ENCODE measurements around the gene EFHC2.

The EFHC2 gene

DNA sequence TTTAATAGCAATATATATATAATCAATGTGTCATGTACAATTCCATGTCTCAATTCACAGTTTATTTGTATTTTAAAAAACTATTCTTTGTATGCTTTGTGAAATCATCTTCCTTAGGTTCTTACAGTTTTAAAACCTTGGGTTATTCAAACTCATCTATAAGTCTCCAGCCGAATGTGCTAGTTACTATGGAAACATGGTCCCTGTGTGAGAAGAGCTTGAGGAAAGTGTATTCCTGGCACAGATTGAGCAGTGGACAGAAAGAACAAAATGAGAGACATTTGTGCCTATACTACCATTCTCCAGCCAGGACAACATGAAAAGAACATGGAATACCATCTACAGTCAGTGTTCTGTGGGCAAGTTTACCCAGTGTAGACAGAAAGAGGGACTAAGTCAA lies 103.4 kb downstream of the EFHC2 start:
- in situ Hi-C loops (cut with MboI; ENCODE audit: low pct_unique_long_range_greater_than_20kb, low sequenced_read_pairs, unreplicated experiment), result no loop called here
- TF ChIP-seq, protein P1, sequence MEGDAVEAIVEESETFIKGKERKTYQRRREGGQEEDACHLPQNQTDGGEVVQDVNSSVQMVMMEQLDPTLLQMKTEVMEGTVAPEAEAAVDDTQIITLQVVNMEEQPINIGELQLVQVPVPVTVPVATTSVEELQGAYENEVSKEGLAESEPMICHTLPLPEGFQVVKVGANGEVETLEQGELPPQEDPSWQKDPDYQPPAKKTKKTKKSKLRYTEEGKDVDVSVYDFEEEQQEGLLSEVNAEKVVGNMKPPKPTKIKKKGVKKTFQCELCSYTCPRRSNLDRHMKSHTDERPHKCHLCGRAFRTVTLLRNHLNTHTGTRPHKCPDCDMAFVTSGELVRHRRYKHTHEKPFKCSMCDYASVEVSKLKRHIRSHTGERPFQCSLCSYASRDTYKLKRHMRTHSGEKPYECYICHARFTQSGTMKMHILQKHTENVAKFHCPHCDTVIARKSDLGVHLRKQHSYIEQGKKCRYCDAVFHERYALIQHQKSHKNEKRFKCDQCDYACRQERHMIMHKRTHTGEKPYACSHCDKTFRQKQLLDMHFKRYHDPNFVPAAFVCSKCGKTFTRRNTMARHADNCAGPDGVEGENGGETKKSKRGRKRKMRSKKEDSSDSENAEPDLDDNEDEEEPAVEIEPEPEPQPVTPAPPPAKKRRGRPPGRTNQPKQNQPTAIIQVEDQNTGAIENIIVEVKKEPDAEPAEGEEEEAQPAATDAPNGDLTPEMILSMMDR (IDR thresholded peaks at IDR 0.05; ENCODE audit: extremely low read depth, insufficient read depth, missing control alignments), result no peak
- DNase-seq (ENCODE audit: low spot score), result no peak

DNA sequence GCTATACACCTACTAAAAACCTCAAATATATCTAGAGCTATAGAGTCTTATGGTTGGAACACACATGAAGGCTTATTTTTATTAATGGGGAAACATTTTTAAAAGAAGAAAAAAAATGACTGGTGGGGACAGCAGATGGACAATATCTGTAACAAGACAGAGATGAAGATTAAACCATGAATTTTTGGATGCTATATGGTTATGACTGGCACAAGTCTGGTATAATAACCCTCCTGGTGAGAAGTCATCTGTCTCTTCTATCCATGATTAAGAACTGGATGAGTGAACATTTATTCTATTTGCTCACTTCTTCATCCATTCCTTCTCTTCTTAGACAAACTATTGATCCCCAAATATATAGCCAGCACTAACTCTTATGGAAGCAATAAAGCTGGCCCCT lies 104.4 kb downstream of the EFHC2 start:
- TF ChIP-seq, protein P1 (IDR thresholded peaks at IDR 0.05; ENCODE audit: extremely low read depth, insufficient read depth, missing control alignments), result no peak
- in situ Hi-C loops (cut with MboI; ENCODE audit: low pct_unique_long_range_greater_than_20kb, low sequenced_read_pairs, unreplicated experiment), result no loop called here
- no peak for DNase-seq (ENCODE audit: low spot score)

DNA sequence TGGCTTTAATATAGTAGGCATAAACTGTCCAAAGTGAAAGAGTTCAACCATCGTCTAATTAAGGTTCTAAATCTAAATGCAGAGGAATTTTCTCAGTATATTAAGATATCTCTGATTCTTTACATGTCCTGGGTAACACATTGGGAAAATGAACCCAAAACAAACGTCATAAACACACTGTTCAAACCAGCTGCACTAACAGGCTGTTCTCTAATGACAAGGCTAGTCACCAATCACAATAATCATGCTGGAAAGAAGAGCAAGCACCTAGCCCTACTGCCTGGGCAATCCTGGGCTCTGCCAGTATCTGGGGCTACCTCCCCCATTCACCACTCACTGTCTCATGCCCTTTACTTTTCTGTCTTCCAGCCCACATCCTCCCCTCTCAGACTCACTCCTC lies 107.9 kb downstream of the EFHC2 start:
- DNase-seq (ENCODE audit: low spot score), result no peak
- in situ Hi-C loops (cut with MboI; ENCODE audit: low pct_unique_long_range_greater_than_20kb, low sequenced_read_pairs, unreplicated experiment), result no loop called here
- TF ChIP-seq, protein P1 (IDR thresholded peaks at IDR 0.05; ENCODE audit: extremely low read depth, insufficient read depth, missing control alignments), result no peak

DNA sequence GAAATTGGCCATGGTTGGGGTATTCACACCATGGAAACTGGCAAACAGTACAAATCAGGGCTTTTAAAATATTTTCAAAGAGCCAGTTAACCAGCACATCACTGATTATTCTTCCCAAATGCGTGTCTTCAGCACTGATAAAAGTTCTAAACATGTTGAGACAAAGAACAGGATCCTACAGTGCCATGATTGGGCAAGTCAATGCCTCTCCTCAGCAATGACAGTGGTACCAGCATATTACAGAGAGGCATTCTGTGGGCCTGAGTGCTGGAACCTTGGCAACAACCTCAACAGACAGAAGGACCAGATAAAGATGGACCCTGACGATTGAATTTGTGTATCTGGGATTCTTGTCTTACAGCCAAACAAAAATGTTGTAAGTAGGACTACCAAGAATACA lies 108.9 kb downstream of the EFHC2 start:
- TF ChIP-seq, protein P1 (IDR thresholded peaks at IDR 0.05; ENCODE audit: extremely low read depth, insufficient read depth, missing control alignments), result no peak
- no peak for DNase-seq (ENCODE audit: low spot score)
- in situ Hi-C loops (cut with MboI; ENCODE audit: low pct_unique_long_range_greater_than_20kb, low sequenced_read_pairs, unreplicated experiment), result no loop called here

DNA sequence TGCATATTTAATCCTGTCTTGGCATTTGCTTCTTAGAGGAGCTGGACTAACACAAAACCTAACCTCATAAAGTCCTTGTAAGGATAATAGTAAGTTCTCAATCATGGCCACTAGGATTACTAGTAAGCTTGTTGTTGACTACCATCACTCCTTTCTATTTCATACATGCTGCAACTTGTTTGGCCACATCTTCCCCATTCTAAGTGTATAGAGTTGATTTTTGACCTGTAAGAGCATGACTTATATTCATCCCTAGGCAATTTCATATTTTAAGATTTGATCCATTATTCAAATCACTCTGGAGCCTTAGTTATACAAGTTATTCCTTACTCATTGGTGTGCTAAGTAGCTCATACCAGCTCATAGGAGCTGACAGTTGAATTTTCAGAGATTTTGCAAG lies 109.4 kb downstream of the EFHC2 start:
- in situ Hi-C loops (cut with MboI; ENCODE audit: low pct_unique_long_range_greater_than_20kb, low sequenced_read_pairs, unreplicated experiment), result no loop called here
- TF ChIP-seq, protein P1 (IDR thresholded peaks at IDR 0.05; ENCODE audit: extremely low read depth, insufficient read depth, missing control alignments), result no peak
- no peak for DNase-seq (ENCODE audit: low spot score)

DNA sequence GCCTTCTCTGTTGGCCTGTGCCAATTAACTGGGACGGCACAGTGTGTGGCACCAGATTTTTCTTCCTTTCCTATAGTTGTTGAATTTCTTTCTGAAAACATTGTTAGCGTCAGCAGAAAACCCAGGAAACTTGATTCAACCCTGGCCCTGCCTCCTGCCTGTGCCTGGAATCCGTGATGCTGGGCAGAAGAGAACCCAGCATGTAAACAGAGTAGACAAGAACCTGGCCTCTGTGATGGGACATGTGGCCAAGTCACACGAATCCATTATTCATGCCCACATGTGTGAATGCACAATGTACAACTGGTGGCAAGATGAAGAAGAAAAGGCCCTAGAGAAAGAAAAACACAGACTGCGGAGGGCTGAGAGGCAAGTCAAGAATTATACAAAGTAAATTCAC lies 111.4 kb downstream of the EFHC2 start:
- DNase-seq (ENCODE audit: low spot score), result no peak
- TF ChIP-seq, protein P1 (IDR thresholded peaks at IDR 0.05; ENCODE audit: extremely low read depth, insufficient read depth, missing control alignments), result no peak
- in situ Hi-C loops (cut with MboI; ENCODE audit: low pct_unique_long_range_greater_than_20kb, low sequenced_read_pairs, unreplicated experiment), result no loop called here

DNA sequence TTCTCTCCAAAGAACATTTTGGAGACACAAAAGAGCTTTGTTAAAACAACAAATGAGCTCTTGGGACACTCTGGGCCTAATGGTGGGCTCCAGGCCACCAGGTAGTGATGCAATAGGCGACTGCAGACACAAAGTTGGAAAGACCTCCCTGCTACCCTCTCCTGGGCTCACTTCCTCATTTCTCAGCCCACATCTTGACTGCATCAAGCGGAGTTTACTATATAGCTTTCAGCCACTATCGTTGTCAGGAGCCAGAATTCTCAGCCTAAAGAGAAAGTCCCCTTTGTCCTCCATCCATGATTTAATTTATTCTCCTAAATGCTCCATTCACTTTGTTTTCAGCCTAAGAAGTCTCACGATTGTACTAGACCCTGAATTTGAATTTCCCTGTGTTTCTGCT lies 114.9 kb downstream of the EFHC2 start:
- DNase-seq (ENCODE audit: low spot score), result no peak
- TF ChIP-seq, protein P1 (IDR thresholded peaks at IDR 0.05; ENCODE audit: extremely low read depth, insufficient read depth, missing control alignments), result no peak
- in situ Hi-C loops (cut with MboI; ENCODE audit: low pct_unique_long_range_greater_than_20kb, low sequenced_read_pairs, unreplicated experiment), result no loop called here
